GM06990 (cell line): ENCODE data around the gene EXD1.

Experiments
- DNase-seq: peaks from one replicate; pipeline ENCODE4 v3.0.0-alpha.2; 2011; ENCODE audit not compliant: insufficient read length; ENCODE audit errors: extremely low read depth
- H3K27me3 ChIP-seq: replicated peaks from 2 replicates; pipeline ENCODE4 v1.6.0; 2011; ENCODE audit warnings: low read length; ENCODE audit not compliant: control insufficient read depth, insufficient read depth
- H3K36me3 ChIP-seq: 2 replicates; pipeline ENCODE4 v1.5.1; 2011; ENCODE audit warnings: low read length; ENCODE audit not compliant: control insufficient read depth, insufficient read depth
- H3K4me3 ChIP-seq: replicated peaks from 2 replicates; pipeline ENCODE4 v1.5.1; 2011; ENCODE audit warnings: low read depth, mild to moderate bottlenecking, control low read depth, low read length
- TF ChIP-seq, protein P1 (sequence below): IDR thresholded peaks from 2 replicates; pipeline ENCODE4 v1.5.1; 2011; ENCODE audit warnings: low read length, control low read depth, mild to moderate bottlenecking, inconsistent platforms; ENCODE audit not compliant: insufficient read depth, poor library complexity, severe bottlenecking

EXD1 gene

DNA sequence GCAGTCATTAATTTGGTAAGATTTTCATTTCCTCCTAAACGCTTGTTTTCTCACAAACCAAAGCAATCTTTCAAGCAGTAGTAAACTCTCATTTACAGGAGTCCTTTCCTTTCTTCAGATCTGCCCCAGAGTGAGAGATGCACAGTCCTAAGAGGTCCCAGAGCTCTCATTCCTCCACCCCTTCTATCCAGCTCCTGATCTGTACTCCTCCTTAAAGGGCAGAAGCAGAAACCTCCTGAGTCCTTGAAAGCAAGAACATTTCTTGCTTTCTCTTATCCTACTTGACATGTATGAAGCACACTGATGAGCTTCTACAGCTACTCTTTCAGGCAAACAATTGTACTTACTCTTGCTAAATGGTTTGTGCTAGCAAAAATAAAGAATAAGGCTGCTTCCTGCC is 11.7 kb downstream of the EXD1 start:
- no peak overlapping the region for H3K4me3 ChIP-seq
- TF ChIP-seq, protein P1, sequence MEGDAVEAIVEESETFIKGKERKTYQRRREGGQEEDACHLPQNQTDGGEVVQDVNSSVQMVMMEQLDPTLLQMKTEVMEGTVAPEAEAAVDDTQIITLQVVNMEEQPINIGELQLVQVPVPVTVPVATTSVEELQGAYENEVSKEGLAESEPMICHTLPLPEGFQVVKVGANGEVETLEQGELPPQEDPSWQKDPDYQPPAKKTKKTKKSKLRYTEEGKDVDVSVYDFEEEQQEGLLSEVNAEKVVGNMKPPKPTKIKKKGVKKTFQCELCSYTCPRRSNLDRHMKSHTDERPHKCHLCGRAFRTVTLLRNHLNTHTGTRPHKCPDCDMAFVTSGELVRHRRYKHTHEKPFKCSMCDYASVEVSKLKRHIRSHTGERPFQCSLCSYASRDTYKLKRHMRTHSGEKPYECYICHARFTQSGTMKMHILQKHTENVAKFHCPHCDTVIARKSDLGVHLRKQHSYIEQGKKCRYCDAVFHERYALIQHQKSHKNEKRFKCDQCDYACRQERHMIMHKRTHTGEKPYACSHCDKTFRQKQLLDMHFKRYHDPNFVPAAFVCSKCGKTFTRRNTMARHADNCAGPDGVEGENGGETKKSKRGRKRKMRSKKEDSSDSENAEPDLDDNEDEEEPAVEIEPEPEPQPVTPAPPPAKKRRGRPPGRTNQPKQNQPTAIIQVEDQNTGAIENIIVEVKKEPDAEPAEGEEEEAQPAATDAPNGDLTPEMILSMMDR, result no peak
- no peaks in the 10 kb centered on the region for H3K27me3 ChIP-seq
- no peaks in the 10 kb centered on the region for H3K36me3 ChIP-seq
- no peak for DNase-seq

DNA sequence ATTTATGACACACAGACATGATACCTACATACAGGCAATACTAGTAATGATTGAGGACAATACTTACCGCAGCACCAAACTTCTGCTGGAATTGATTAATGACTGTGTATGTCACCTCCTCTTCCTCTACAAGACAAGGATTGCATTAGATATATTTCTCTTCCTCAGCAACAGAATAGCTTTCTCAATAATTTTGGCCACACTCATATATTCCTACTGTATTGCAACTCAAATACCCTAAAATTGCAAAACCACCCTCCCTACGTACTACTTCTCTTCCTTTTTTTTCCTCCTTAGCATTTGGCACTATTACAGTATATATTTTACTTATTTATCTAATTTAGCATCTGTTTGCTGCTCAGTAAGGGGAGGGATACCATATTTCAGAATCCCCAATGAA is 14.8 kb downstream of the EXD1 start:
- no peak for DNase-seq
- Histone ChIP-seq H3K4me3 (no peak overlapping the region), H3K27me3 (no peaks in the 10 kb centered on the region), H3K36me3 (no peaks in the 10 kb centered on the region)
- TF ChIP-seq, protein P1, result no peak

DNA sequence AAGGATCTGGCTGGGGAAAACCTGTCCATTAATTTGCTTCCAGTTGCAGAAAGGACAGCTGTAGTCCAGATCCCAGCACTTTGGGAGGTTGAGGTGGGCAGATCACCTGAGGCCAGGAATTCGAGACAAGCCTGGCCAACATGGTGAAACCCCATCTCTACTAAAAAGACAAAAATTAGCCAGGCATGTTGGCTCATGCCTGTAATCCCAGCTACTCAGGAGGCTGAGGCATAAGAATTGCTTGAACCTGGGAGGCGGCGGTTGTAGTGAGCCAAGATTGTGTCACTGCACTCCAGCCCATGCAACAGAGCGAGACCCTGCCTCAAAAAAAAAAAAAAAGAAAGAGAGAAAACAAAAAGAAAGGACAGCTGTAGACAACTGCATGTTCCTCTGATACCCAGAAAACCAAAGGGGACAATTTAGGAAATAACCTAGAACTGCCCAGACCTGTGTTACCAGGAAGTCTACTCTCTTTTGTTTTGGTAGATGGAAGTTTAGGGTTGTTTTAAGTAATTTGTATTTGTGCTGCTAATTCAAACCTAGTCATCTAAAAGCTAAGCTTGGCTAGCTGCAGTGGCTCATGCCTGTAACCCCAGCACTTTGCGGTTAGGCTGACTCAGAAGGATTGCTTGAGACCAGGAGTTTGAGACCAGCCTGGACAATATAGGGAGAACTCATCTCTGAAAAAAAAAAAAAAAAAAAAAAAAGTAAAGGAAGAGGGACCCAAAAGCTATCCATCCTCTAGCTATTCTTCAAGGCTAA is 22.7 kb downstream of the EXD1 start:
- Histone ChIP-seq H3K27me3 (no peaks in the 10 kb centered on the region), H3K36me3 (no peaks in the 10 kb centered on the region), H3K4me3 (no peak overlapping the region)
- TF ChIP-seq, protein P1, result no peak
- DNase-seq, result no peak

DNA sequence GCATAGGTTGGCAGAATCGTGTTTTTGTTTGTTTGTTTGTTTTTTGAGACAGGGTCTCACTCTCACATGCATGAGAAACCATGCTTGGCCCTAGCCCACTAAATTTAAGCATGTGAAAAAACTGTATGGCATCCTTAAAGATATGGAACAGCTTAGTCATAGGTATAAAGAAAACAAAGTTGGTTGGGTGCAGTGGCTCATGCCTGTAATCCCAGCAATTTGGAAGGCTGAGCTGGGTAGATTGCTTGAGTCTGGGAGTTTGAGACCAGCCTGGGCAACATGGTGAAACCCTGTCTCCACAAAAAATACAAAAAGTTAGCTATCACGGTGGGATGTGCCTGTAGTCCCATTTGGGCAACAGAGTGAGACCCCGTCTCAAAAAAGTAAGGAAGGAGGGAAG is 25.2 kb downstream of the EXD1 start:
- TF ChIP-seq, protein P1, result no peak
- DNase-seq, result no peak
- Histone ChIP-seq H3K4me3 (no peak overlapping the region), H3K27me3 (no peaks in the 10 kb centered on the region), H3K36me3 (no peaks in the 10 kb centered on the region)

DNA sequence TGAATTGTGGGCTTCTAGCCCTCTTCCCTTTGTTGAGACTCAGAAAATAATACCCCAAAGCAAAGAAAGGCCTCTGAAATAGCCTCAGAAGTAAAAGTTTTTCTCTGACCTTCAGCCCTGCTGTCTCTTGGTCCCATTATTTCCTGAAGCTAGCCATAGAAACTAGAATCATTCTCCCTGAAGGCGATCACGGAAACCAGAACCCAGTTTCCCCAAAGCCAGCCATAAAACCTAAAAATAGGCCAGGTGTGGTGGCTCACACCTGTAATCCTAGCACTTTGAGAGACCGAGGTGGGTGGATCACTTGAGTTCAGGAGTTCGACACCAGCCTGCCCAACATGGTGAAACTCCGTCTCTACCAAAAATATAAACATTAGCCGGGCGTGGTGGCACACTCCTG is 27.2 kb downstream of the EXD1 start:
- H3K4me3 ChIP-seq, result no peak overlapping the region
- DNase-seq, result no peak
- no peaks in the 10 kb centered on the region for H3K27me3 ChIP-seq
- TF ChIP-seq, protein P1, result no peak
- H3K36me3 ChIP-seq, result no peaks in the 10 kb centered on the region

DNA sequence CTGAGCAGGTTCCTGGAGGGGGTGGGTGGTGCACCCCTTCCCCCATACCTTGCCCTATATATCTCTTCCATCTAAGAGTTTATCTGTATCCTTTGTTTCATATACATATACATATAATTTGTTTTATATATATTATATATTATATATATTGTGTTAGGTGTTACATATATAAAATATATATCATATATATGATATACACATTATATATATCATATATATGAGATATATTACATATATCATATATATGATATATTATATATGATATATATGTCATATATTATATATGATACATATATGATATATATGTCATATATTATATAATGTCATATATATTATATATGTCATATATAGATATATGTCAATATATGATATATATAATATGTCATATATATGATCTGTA is 31.1 kb downstream of the EXD1 start:
- no peak for DNase-seq
- H3K36me3 ChIP-seq, result no peaks in the 10 kb centered on the region
- H3K27me3 ChIP-seq, result no peaks in the 10 kb centered on the region
- TF ChIP-seq, protein P1, result no peak
- no peak overlapping the region for H3K4me3 ChIP-seq
